SU-DHL-6 (cell line): Measurements from ENCODE around the gene SCIN.

Experiments used
- CTCF ChIP-seq: fragments of 200-600 bp; sonication (generic); IDR thresholded peaks from one replicate; pipeline ENCODE4 v1.5.1; 2017; ENCODE audit warnings: antibody characterized with exemption, mild to moderate bottlenecking, low read length, moderate library complexity; ENCODE audit not compliant: insufficient read depth, poor library complexity, severe bottlenecking
- EZH2phosphoT487 ChIP-seq: fragments of 200-600 bp; sonication (generic), shearing (Covaris generic); conservative IDR thresholded peaks from 2 replicates; pipeline ENCODE4 v1.6.1; 2018; ENCODE audit warnings: mild to moderate bottlenecking, antibody characterized with exemption, low read length, moderate library complexity, mixed read lengths

- TF ChIP-seq CTCF (no peak), EZH2phosphoT487 (no peak)
These were observed 104.3 kb downstream of the SCIN start for GRCh38 chr7:12674861-12675260.
